Panc1 (cell line): ENCODE measurements around the gene MRPL20. TPM values are rescaled to one million over a fixed set of nuclear protein-coding genes. Genes with fewer than 3 reads are reported as not detected.

Experiments used
- ATAC-seq: fragments of 200-7000 bp; cut with Tn5 transposase; 2 replicates; pipeline ENCODE4 v1.9.1; 2020; ENCODE audit warnings: mild to moderate bottlenecking, moderate library complexity
- BruUV-seq: library from RNA; stranded (reverse); fragments of 400-500 nt; replicated peaks from 2 replicates; lab custom pipeline; 2021; lab: Mats Ljungman, UMichigan
- CTCF ChIA-PET: fragments of 300-600 bp; sonication (Branson Sonifier 250); formaldehyde crosslinking; loops from one replicate; lab custom pipeline; 2022; ENCODE audit warnings: antibody characterized with exemption; lab: Charles Lee
- POLR2A ChIA-PET: fragments of 300-600 bp; sonication (Branson Sonifier 250); formaldehyde crosslinking; loops from one replicate; lab custom pipeline; 2022; ENCODE audit warnings: antibody characterized with exemption; lab: Charles Lee
- DNase-seq: peaks from one replicate; pipeline ENCODE4 v3.0.0-alpha.2; 2010; ENCODE audit warnings: low read depth, low spot score
- H3K27ac ChIP-seq: 2 replicates; pipeline ENCODE4 v1.5.1; 2011; ENCODE audit warnings: mild to moderate bottlenecking, low read length, inconsistent platforms
- H3K27me3 ChIP-seq: fragments of 200-500 bp; sonication (Bioruptor generic); 2 replicates; pipeline ENCODE4 v1.6.0; 2014; ENCODE audit warnings: low read length, inconsistent platforms; ENCODE audit not compliant: control insufficient read depth, insufficient read depth
- H3K36me3 ChIP-seq: fragments of 200-500 bp; sonication (Bioruptor generic); 2 replicates; pipeline ENCODE4 v1.5.1; 2014; ENCODE audit warnings: inconsistent platforms, mild to moderate bottlenecking, low read length, moderate library complexity; ENCODE audit not compliant: control insufficient read depth, insufficient read depth
- H3K4me1 ChIP-seq: 2 replicates; pipeline ENCODE4 v1.5.1; 2011; ENCODE audit warnings: inconsistent platforms, mild to moderate bottlenecking, low read length, moderate library complexity; ENCODE audit not compliant: control insufficient read depth, insufficient read depth
- H3K4me3 ChIP-seq, 2 experiments: 2 replicates each; pipeline ENCODE4 v1.5.1; 2011 to 2012; ENCODE audit warnings: low read depth in 2 of 2, low read length in 2 of 2, mild to moderate bottlenecking in 2 of 2, inconsistent platforms in 1 of 2, moderate library complexity in 1 of 2
- H3K9me3 ChIP-seq: fragments of 200-500 bp; sonication (Bioruptor generic); 2 replicates; pipeline ENCODE4 v1.5.1; 2014; ENCODE audit warnings: low read depth, mild to moderate bottlenecking, inconsistent platforms, low read length, moderate library complexity; ENCODE audit not compliant: control insufficient read depth, insufficient read depth
- POLR2AphosphoS5 ChIP-seq: IDR thresholded peaks from 2 replicates; pipeline ENCODE4 v1.6.1; 2012; ENCODE audit warnings: mild to moderate bottlenecking, low read depth, low read length, moderate library complexity
- SIN3A ChIP-seq: IDR thresholded peaks from 2 replicates; pipeline ENCODE4 v1.6.1; 2012; ENCODE audit warnings: low read depth, mild to moderate bottlenecking, low read length, moderate library complexity, borderline replicate concordance; ENCODE audit not compliant: insufficient read depth
- TCF7L2 ChIP-seq: IDR thresholded peaks from 2 replicates; pipeline ENCODE4 v1.6.1; 2011; ENCODE audit warnings: mild to moderate bottlenecking, low read depth, low read length, inconsistent platforms
- in situ Hi-C: cut with HindIII; loops from 2 replicates; pipeline ENCODE4 v1.10.0; 2016; ENCODE audit warnings: low sequenced_read_pairs, low pct_unique_long_range_greater_than_20kb
- intact Hi-C: fragments of 100-400 bp; cut with micrococcal nuclease; formaldehyde crosslinking; loops from one replicate; pipeline ENCODE4 v1.10.0; 2022; ENCODE audit not compliant: unreplicated experiment
- total RNA-seq: library from RNA; stranded (reverse); gene quantifications from one replicate; pipeline ENCODE4 v1.2.1, GENCODE V29; 2021; ENCODE audit not compliant: unreplicated experiment
- TF ChIP-seq, protein P1 (sequence below): fragments of 450-650 bp; IDR thresholded peaks from 2 replicates; pipeline ENCODE4 v1.5.1; 2017; ENCODE audit warnings: mild to moderate bottlenecking
- TF ChIP-seq, protein P2 (sequence below), 2 experiments: IDR thresholded peaks; 2 replicates each; pipeline ENCODE4 v1.6.1; 2011 to 2012; ENCODE audit warnings: low read depth in 2 of 2, control low read depth in 1 of 2, low read length in 1 of 2, mild to moderate bottlenecking in 1 of 2, moderate library complexity in 1 of 2; ENCODE audit not compliant: insufficient read depth in 1 of 2

MRPL20 gene
- total RNA-seq, 1 experiment from 2014 or later = 196 TPM

DNA sequence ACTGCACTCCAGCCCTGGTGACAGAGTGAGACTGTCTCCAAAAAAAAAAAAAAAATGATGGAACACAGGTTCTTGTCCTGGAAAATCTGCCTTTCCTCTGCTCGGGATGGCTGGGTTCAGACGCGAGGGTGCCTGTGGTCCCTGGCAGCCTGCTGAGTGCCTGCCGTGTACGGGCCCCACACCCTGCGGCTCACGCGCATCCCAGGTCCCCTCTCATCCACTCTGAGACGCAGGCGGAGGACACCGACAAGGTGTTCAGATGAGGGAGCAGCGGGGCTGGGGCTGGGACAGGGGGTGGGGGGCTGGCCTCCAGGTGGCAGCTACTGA is 18.3 kb upstream of the MRPL20 start:
- no TSS peak for BruUV-seq
- ATAC-seq = peak; percentile 0; the same call in 1 of the 2 replicates
- CTCF ChIA-PET = interaction anchor here (0.9 kb wide), 1 partner anchor 37 kb away, joined by 3 read pairs; no protein-coding TSS in a partner anchor

DNA sequence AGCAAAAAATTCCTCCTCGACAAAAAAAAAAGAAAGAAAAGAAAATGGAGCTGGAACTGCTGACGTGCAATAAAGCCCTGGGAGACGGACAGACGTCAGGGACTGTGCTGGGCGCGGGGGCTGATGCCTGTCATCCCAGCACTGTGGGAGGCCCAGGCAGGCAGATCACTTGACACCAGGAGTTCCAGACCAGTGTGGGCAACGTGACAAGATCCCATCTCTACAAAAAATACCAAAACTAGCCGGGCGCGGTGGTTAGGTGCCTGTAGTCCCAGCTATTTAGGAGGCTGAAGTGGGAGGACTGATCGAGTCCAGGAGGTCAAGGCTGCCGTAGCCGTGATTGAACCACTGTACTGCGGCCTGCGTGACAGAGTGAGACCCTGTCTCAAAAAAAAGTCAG is 17.6 kb upstream of the MRPL20 start:
- Histone ChIP-seq H3K4me1 (peaks cover 41% of the 10 kb centered on the region), H3K4me3 (no peak overlapping the region), H3K36me3 (no peaks in the 10 kb centered on the region), H3K9me3 (no peaks in the 10 kb centered on the region), H3K27me3 (no peaks in the 10 kb centered on the region), H3K27ac (peak overlapping the region; percentile 30; the same call in 1 of the 2 replicates)
- no peak for TF ChIP-seq POLR2AphosphoS5
- TF ChIP-seq, protein P1, sequence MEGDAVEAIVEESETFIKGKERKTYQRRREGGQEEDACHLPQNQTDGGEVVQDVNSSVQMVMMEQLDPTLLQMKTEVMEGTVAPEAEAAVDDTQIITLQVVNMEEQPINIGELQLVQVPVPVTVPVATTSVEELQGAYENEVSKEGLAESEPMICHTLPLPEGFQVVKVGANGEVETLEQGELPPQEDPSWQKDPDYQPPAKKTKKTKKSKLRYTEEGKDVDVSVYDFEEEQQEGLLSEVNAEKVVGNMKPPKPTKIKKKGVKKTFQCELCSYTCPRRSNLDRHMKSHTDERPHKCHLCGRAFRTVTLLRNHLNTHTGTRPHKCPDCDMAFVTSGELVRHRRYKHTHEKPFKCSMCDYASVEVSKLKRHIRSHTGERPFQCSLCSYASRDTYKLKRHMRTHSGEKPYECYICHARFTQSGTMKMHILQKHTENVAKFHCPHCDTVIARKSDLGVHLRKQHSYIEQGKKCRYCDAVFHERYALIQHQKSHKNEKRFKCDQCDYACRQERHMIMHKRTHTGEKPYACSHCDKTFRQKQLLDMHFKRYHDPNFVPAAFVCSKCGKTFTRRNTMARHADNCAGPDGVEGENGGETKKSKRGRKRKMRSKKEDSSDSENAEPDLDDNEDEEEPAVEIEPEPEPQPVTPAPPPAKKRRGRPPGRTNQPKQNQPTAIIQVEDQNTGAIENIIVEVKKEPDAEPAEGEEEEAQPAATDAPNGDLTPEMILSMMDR = no peak
- TF ChIP-seq, protein P2, sequence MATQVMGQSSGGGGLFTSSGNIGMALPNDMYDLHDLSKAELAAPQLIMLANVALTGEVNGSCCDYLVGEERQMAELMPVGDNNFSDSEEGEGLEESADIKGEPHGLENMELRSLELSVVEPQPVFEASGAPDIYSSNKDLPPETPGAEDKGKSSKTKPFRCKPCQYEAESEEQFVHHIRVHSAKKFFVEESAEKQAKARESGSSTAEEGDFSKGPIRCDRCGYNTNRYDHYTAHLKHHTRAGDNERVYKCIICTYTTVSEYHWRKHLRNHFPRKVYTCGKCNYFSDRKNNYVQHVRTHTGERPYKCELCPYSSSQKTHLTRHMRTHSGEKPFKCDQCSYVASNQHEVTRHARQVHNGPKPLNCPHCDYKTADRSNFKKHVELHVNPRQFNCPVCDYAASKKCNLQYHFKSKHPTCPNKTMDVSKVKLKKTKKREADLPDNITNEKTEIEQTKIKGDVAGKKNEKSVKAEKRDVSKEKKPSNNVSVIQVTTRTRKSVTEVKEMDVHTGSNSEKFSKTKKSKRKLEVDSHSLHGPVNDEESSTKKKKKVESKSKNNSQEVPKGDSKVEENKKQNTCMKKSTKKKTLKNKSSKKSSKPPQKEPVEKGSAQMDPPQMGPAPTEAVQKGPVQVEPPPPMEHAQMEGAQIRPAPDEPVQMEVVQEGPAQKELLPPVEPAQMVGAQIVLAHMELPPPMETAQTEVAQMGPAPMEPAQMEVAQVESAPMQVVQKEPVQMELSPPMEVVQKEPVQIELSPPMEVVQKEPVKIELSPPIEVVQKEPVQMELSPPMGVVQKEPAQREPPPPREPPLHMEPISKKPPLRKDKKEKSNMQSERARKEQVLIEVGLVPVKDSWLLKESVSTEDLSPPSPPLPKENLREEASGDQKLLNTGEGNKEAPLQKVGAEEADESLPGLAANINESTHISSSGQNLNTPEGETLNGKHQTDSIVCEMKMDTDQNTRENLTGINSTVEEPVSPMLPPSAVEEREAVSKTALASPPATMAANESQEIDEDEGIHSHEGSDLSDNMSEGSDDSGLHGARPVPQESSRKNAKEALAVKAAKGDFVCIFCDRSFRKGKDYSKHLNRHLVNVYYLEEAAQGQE (IDR thresholded peaks at IDR 0.05; ENCODE audit: insufficient read depth in 1 of 2, low read depth in 2 of 2, low read length in 1 of 2) = no peak
- intact Hi-C loops (no loop called here), in situ Hi-C loops (no loop called here)
- ChIA-PET CTCF (no interaction called here), POLR2A (no interaction called here)
- ATAC-seq = no peak
- DNase-seq = no peak
- no TSS peak for BruUV-seq

More for the DNA sequence above, 18.3 kb upstream of the MRPL20 start:
- Histone ChIP-seq H3K27ac (no peak overlapping the region; the same call in 1 of the 2 replicates), H3K36me3 (no peaks in the 10 kb centered on the region), H3K9me3 (no peaks in the 10 kb centered on the region), H3K4me3 (no peak overlapping the region), H3K4me1 (peaks cover 48% of the 10 kb centered on the region), H3K27me3 (no peaks in the 10 kb centered on the region)
- no peak for TF ChIP-seq SIN3A
- TF ChIP-seq POLR2AphosphoS5 = no peak
- TF ChIP-seq TCF7L2 = no peak
- TF ChIP-seq, protein P1 = no peak
- TF ChIP-seq, protein P2 (IDR thresholded peaks at IDR 0.05; ENCODE audit: insufficient read depth in 1 of 2, low read depth in 2 of 2, low read length in 1 of 2) = no peak
- no peak for DNase-seq
- in situ Hi-C loops (no loop called here), intact Hi-C loops (no loop called here)
- POLR2A ChIA-PET = no interaction called here
